Measurements from ENCODE around the gene ARPC1B. TPM values are rescaled to one million over a fixed set of nuclear protein-coding genes. Genes with fewer than 3 reads are reported as not detected.
A peak's percentile ranks its signal among the peaks of the same experiment; 100 is the strongest.
"Not testable (repeated sequence)": the region's sequence is repeated elsewhere in the genome, so short reads cannot be mapped to it uniquely, and the experiment has no call there.

The ARPC1B gene
- total and polyA plus RNA-seq, 8 donors: 14.4 to 70.4 (median 41.2) TPM

- DNase-seq (no peak), ATAC-seq (no peak), FAIRE-seq (no peak)
- Histone ChIP-seq H3K27ac (no peak overlapping the region), H3K36me3 (peaks cover 0 to 51% (median 22%) of the 10 kb centered on the region in 3 donors), H3K9me3 (no peaks in the 10 kb centered on the region), H3K4me3 (no peak overlapping the region), H3K27me3 (no peaks in the 10 kb centered on the region), H3K4me1 (no peaks in the 10 kb centered on the region)
- intact Hi-C loops (cut with DNase I): no loop called here
- 91 to 96% methylated on average over 5 of the region's 5 CpGs for WGBS, 2 donors
- no peak for TF ChIP-seq CTCF (IDR thresholded peaks at IDR 0.05)
These were observed 22.3 kb upstream of the ARPC1B start for GRCh38 chr7:99352247-99352646.

GRCh38 chr7:99355098-99355497 is 19.4 kb upstream of the ARPC1B start:
- no peak for TF ChIP-seq CTCF (IDR thresholded peaks at IDR 0.05)
- H3K9me3 ChIP-seq: no peaks in the 10 kb centered on the region
- 95% methylated on average over 7 of the region's 7 CpGs for WGBS, 2 donors
- no peaks in the 10 kb centered on the region for H3K4me1 ChIP-seq
- intact Hi-C loops (cut with DNase I): no loop called here
- no peak overlapping the region for H3K27ac ChIP-seq
- no peak overlapping the region for H3K4me3 ChIP-seq
- no peak for FAIRE-seq
- ATAC-seq: no peak
- no peaks in the 10 kb centered on the region for H3K27me3 ChIP-seq
- DNase-seq: no peak
- H3K36me3 ChIP-seq: peaks cover 0 to 61% (median 31%) of the 10 kb centered on the region in 3 donors

GRCh38 chr7:99357701-99358490 is 16.6 kb upstream of the ARPC1B start:
- DNase-seq: peak in 1 of 6 donors; percentile 42
- FAIRE-seq: no peak
- H3K4me3 ChIP-seq: no peak overlapping the region
- H3K4me1 ChIP-seq: no peaks in the 10 kb centered on the region
- WGBS, 2 donors: 91 to 95% methylated on average over 16 of the region's 16 CpGs
- intact Hi-C loops (cut with DNase I): no loop called here
- H3K9me3 ChIP-seq: no peaks in the 10 kb centered on the region
- no peak overlapping the region for H3K27ac ChIP-seq
- ATAC-seq: no peak
- TF ChIP-seq CTCF (IDR thresholded peaks at IDR 0.05): no peak
- no peaks in the 10 kb centered on the region for H3K27me3 ChIP-seq
- peaks cover 0 to 57% (median 21%) of the 10 kb centered on the region in 3 donors for H3K36me3 ChIP-seq

GRCh38 chr7:99358521-99358920 is 16.0 kb upstream of the ARPC1B start:
- ATAC-seq; FAIRE-seq; H3K4me1 ChIP-seq; intact Hi-C loops (cut with DNase I); H3K9me3 ChIP-seq; DNase-seq; H3K27ac ChIP-seq; H3K4me3 ChIP-seq; H3K27me3 ChIP-seq: not testable (repeated sequence)
- peaks cover 0 to 59% (median 22%) of the 10 kb centered on the region in 3 donors for H3K36me3 ChIP-seq
- 96% methylated on average over 15 of the region's 15 CpGs for WGBS, 2 donors

GRCh38 chr7:99359465-99360154 is 14.9 kb upstream of the ARPC1B start:
- Histone ChIP-seq H3K36me3 (peaks cover 0 to 58% (median 28%) of the 10 kb centered on the region in 3 donors), H3K4me1 (no peaks in the 10 kb centered on the region), H3K27me3 (no peaks in the 10 kb centered on the region), H3K27ac (no peak overlapping the region), H3K4me3 (no peak overlapping the region), H3K9me3 (no peaks in the 10 kb centered on the region)
- DNase-seq: no peak
- no peak for TF ChIP-seq CTCF (IDR thresholded peaks at IDR 0.05)
- 89 to 91% methylated on average over 22 of the region's 22 CpGs for WGBS, 2 donors
- no peak for ATAC-seq
- intact Hi-C loops (cut with DNase I): no loop called here
- no peak for FAIRE-seq
